ENCODE data around the gene NFX1.
A peak's percentile ranks its signal among the peaks of the same experiment; 100 is the strongest.

The NFX1 gene

GRCh38 chr9:33291901-33292300, 1.6 kb downstream of the NFX1 start:
- DNase-seq (ENCODE audit: insufficient read length) = no peak
- TF ChIP-seq POLR2AphosphoS5 (IDR thresholded peaks at IDR 0.05; ENCODE audit: low read depth, low read length) = no peak; the same call in 1 of the 2 replicates
- TF ChIP-seq TAF1 (IDR thresholded peaks at IDR 0.05; ENCODE audit: borderline replicate concordance, low read depth, low read length) = no peak
- TF ChIP-seq POLR2A (IDR thresholded peaks at IDR 0.05; ENCODE audit: low read depth, low read length) = no peak
- no peak for FAIRE-seq

GRCh38 chr9:33293782-33294181, 3.5 kb downstream of the NFX1 start:
- DNase-seq (ENCODE audit: insufficient read length) = no peak
- FAIRE-seq = no peak

GRCh38 chr9:33294670-33295432, 4.5 kb downstream of the NFX1 start:
- FAIRE-seq (peak; percentile 24), DNase-seq (ENCODE audit: insufficient read length) (no peak)
- TF ChIP-seq TAF1 (IDR thresholded peaks at IDR 0.05; ENCODE audit: borderline replicate concordance, low read depth, low read length) = no peak
- no peak for TF ChIP-seq POLR2AphosphoS5 (IDR thresholded peaks at IDR 0.05; ENCODE audit: low read depth, low read length)

More at GRCh38 chr9:33293782-33294181, 3.5 kb downstream of the NFX1 start:
- TF ChIP-seq TAF1 (IDR thresholded peaks at IDR 0.05; ENCODE audit: borderline replicate concordance, low read depth, low read length) = no peak
- no peak for TF ChIP-seq POLR2AphosphoS5 (IDR thresholded peaks at IDR 0.05; ENCODE audit: low read depth, low read length)
- TF ChIP-seq POLR2A (IDR thresholded peaks at IDR 0.05; ENCODE audit: low read depth, low read length) = no peak

- FAIRE-seq = peak; percentile 85
- DNase-seq (ENCODE audit: insufficient read length) = no peak
- TF ChIP-seq TAF1 (IDR thresholded peaks at IDR 0.05; ENCODE audit: borderline replicate concordance, low read depth, low read length) (no peak), POLR2A (IDR thresholded peaks at IDR 0.05; ENCODE audit: low read depth, low read length) (no peak)
Measured at GRCh38 chr9:33295571-33295970, 5.3 kb downstream of the NFX1 start.

GRCh38 chr9:33297432-33297831, 7.1 kb downstream of the NFX1 start:
- FAIRE-seq (peak; percentile 95), DNase-seq (ENCODE audit: insufficient read length) (peak; percentile 19)
- no peak for TF ChIP-seq POLR2AphosphoS5 (IDR thresholded peaks at IDR 0.05; ENCODE audit: low read depth, low read length)
- TF ChIP-seq TAF1 (IDR thresholded peaks at IDR 0.05; ENCODE audit: borderline replicate concordance, low read depth, low read length) = no peak
- TF ChIP-seq POLR2A (IDR thresholded peaks at IDR 0.05; ENCODE audit: low read depth, low read length) = no peak

GRCh38 chr9:33300546-33300945, 10.2 kb downstream of the NFX1 start:
- FAIRE-seq (no peak), DNase-seq (ENCODE audit: insufficient read length) (no peak)
- TF ChIP-seq POLR2AphosphoS5 (IDR thresholded peaks at IDR 0.05; ENCODE audit: low read depth, low read length) = no peak
- TF ChIP-seq POLR2A (IDR thresholded peaks at IDR 0.05; ENCODE audit: low read depth, low read length) = no peak
- TF ChIP-seq TAF1 (IDR thresholded peaks at IDR 0.05; ENCODE audit: borderline replicate concordance, low read depth, low read length) = no peak

- TF ChIP-seq TAF1 (IDR thresholded peaks at IDR 0.05; ENCODE audit: borderline replicate concordance, low read depth, low read length) (no peak), POLR2AphosphoS5 (IDR thresholded peaks at IDR 0.05; ENCODE audit: low read depth, low read length) (no peak), POLR2A (IDR thresholded peaks at IDR 0.05; ENCODE audit: low read depth, low read length) (no peak)
- no peak for FAIRE-seq
Measured at GRCh38 chr9:33304362-33304761, 14.0 kb downstream of the NFX1 start.

GRCh38 chr9:33306037-33306436, 15.7 kb downstream of the NFX1 start:
- FAIRE-seq (no peak), DNase-seq (ENCODE audit: insufficient read length) (no peak)
- no peak for TF ChIP-seq POLR2A (IDR thresholded peaks at IDR 0.05; ENCODE audit: low read depth, low read length)
- TF ChIP-seq TAF1 (IDR thresholded peaks at IDR 0.05; ENCODE audit: borderline replicate concordance, low read depth, low read length) = no peak
- TF ChIP-seq POLR2AphosphoS5 (IDR thresholded peaks at IDR 0.05; ENCODE audit: low read depth, low read length) = no peak

More at GRCh38 chr9:33304362-33304761, 14.0 kb downstream of the NFX1 start:
- no peak for DNase-seq (ENCODE audit: insufficient read length)

- FAIRE-seq (no peak), DNase-seq (ENCODE audit: insufficient read length) (no peak)
- no peak for TF ChIP-seq POLR2AphosphoS5 (IDR thresholded peaks at IDR 0.05; ENCODE audit: low read depth, low read length)
- no peak for TF ChIP-seq POLR2A (IDR thresholded peaks at IDR 0.05; ENCODE audit: low read depth, low read length)
- TF ChIP-seq TAF1 (IDR thresholded peaks at IDR 0.05; ENCODE audit: borderline replicate concordance, low read depth, low read length) = no peak
Measured at GRCh38 chr9:33307067-33307466, 16.8 kb downstream of the NFX1 start.

GRCh38 chr9:33309903-33310302, 19.6 kb downstream of the NFX1 start:
- no peak for TF ChIP-seq TAF1 (IDR thresholded peaks at IDR 0.05; ENCODE audit: borderline replicate concordance, low read depth, low read length)
- no peak for TF ChIP-seq POLR2AphosphoS5 (IDR thresholded peaks at IDR 0.05; ENCODE audit: low read depth, low read length)
- no peak for TF ChIP-seq POLR2A (IDR thresholded peaks at IDR 0.05; ENCODE audit: low read depth, low read length)
- FAIRE-seq = no peak
- DNase-seq (ENCODE audit: insufficient read length) = no peak

- FAIRE-seq (no peak), DNase-seq (ENCODE audit: insufficient read length) (no peak)
- no peak for TF ChIP-seq POLR2A (IDR thresholded peaks at IDR 0.05; ENCODE audit: low read depth, low read length)
- TF ChIP-seq POLR2AphosphoS5 (IDR thresholded peaks at IDR 0.05; ENCODE audit: low read depth, low read length) = no peak
- no peak for TF ChIP-seq TAF1 (IDR thresholded peaks at IDR 0.05; ENCODE audit: borderline replicate concordance, low read depth, low read length)
Measured at GRCh38 chr9:33310748-33311147, 20.4 kb downstream of the NFX1 start.

GRCh38 chr9:33311953-33312352, 21.6 kb downstream of the NFX1 start:
- DNase-seq (ENCODE audit: insufficient read length) (no peak), FAIRE-seq (no peak)
- TF ChIP-seq POLR2AphosphoS5 (IDR thresholded peaks at IDR 0.05; ENCODE audit: low read depth, low read length) (no peak), POLR2A (IDR thresholded peaks at IDR 0.05; ENCODE audit: low read depth, low read length) (no peak), TAF1 (IDR thresholded peaks at IDR 0.05; ENCODE audit: borderline replicate concordance, low read depth, low read length) (no peak)
